H1 (cell line): Measurements from ENCODE around the gene KRTAP10-5. TPM values are rescaled to one million over a fixed set of nuclear protein-coding genes. Genes with fewer than 3 reads are reported as not detected.

ENCODE experiments used
- CTCF ChIA-PET: fragments of 300-600 bp; sonication (Branson Sonifier 250); formaldehyde crosslinking; loops from one replicate; lab custom pipeline; 2021; ENCODE audit not compliant: partially characterized antibody; lab: Charles Lee
- POLR2A ChIA-PET: fragments of 300-600 bp; sonication (Branson Sonifier 250); formaldehyde crosslinking; loops from one replicate; lab custom pipeline; 2021; ENCODE audit warnings: inconsistent platforms; ENCODE audit not compliant: partially characterized antibody; lab: Charles Lee
- DNase-seq, 2 experiments: peaks; one replicate each; pipeline versions ENCODE4 v3.0.0 to v3.0.0-alpha.2; 2010 to 2022; ENCODE audit warnings: low spot score in 2 of 2, low read depth in 1 of 2, mixed read lengths in 1 of 2
- FAIRE-seq: peaks from 2 replicates; lab custom pipeline; 2011; peaks lifted over from hg19 to GRCh38; lab: Jason Lieb, UNC
- H2AFZ ChIP-seq: 2 replicates; pipeline ENCODE4 v1.8.1; 2012; ENCODE audit warnings: low read length, inconsistent platforms
- H2AK5ac ChIP-seq: 2 replicates; pipeline ENCODE4 v1.6.1; 2013; ENCODE audit warnings: low read depth, low read length
- H2BK120ac ChIP-seq: replicated peaks from 2 replicates; pipeline ENCODE3; 2013; ENCODE audit warnings: low read depth, low read length, inconsistent platforms
- H2BK12ac ChIP-seq: 2 replicates; pipeline ENCODE4 v1.6.1; 2013; ENCODE audit warnings: low read depth, low read length
- H2BK15ac ChIP-seq: 2 replicates; pipeline ENCODE4 v1.6.1; 2013; ENCODE audit warnings: low read length
- H2BK20ac ChIP-seq: 2 replicates; pipeline ENCODE4 v1.6.1; 2013; ENCODE audit warnings: low read length
- H2BK5ac ChIP-seq: 2 replicates; pipeline ENCODE4 v1.6.1; 2013; ENCODE audit warnings: low read depth, low read length
- H3K14ac ChIP-seq: 2 replicates; pipeline ENCODE4 v1.6.1; 2013; ENCODE audit warnings: inconsistent platforms; ENCODE audit not compliant: insufficient read length
- H3K18ac ChIP-seq: 2 replicates; pipeline ENCODE4 v1.6.1; 2013; ENCODE audit warnings: low read length; ENCODE audit errors: extremely low read depth
- H3K23ac ChIP-seq: 2 replicates; pipeline ENCODE4 v1.6.1; 2013; ENCODE audit warnings: inconsistent platforms; ENCODE audit not compliant: insufficient read length
- H3K23me2 ChIP-seq: 2 replicates; pipeline ENCODE4 v1.6.1; 2013; ENCODE audit warnings: low read depth, low read length
- H3K27ac ChIP-seq: 2 replicates; pipeline ENCODE4 v1.6.1; 2011; ENCODE audit warnings: low read depth, low read length, inconsistent platforms
- H3K27me3 ChIP-seq, 4 experiments: replicated peaks in 1 of 4; 1 replicate in 1 of 4; 2 replicates in 3 of 4; pipeline versions ENCODE4 v1.6.1 to v1.8.1; 2011 to 2013; ENCODE audit warnings: low read length in 3 of 4, mild to moderate bottlenecking in 3 of 4, inconsistent platforms in 2 of 4, mixed read lengths in 2 of 4, moderate library complexity in 1 of 4; ENCODE audit not compliant: control insufficient read depth in 3 of 4, insufficient read depth in 3 of 4; ENCODE audit errors: extremely low read depth in 1 of 4
- H3K36me3 ChIP-seq, 4 experiments: 2 replicates each; pipeline versions ENCODE4 v1.6.1 to v1.8.1; 2011 to 2013; ENCODE audit warnings: mild to moderate bottlenecking in 4 of 4, low read length in 3 of 4, moderate library complexity in 2 of 4, control low read depth in 1 of 4, inconsistent platforms in 1 of 4; ENCODE audit not compliant: insufficient read depth in 4 of 4, control insufficient read depth in 2 of 4
- H3K4ac ChIP-seq: replicated peaks from 2 replicates; pipeline ENCODE3; 2013; ENCODE audit warnings: low read length, low read depth, mixed read lengths, inconsistent platforms; ENCODE audit not compliant: insufficient read length
- H3K4me1 ChIP-seq, 4 experiments: replicated peaks in 1 of 4; 1 replicate in 1 of 4; 2 replicates in 3 of 4; pipeline versions ENCODE4 v1.6.1 to v1.8.1; 2011 to 2013; ENCODE audit warnings: low read length in 3 of 4, inconsistent platforms in 2 of 4, mixed read lengths in 1 of 4; ENCODE audit not compliant: insufficient read depth in 4 of 4, control insufficient read depth in 3 of 4
- H3K4me2 ChIP-seq, 2 experiments: 2 replicates each; pipeline versions ENCODE4 v1.6.1 to v1.8.1; 2011 to 2013; ENCODE audit warnings: low read depth in 2 of 2, low read length in 2 of 2, control low read depth in 1 of 2, inconsistent platforms in 1 of 2, mild to moderate bottlenecking in 1 of 2; ENCODE audit not compliant: insufficient read depth in 1 of 2
- H3K4me3 ChIP-seq, 4 experiments: fragments of 200-600, 300-600 bp in 1 of 4; sonication (generic), shearing (Covaris generic), sonication (Bioruptor Twin) in 1 of 4; 2 replicates each; pipeline versions ENCODE4 v1.5.1 to v1.8.1; 2011 to 2016; ENCODE audit warnings: low read length in 4 of 4, low read depth in 3 of 4, control low read depth in 2 of 4, inconsistent platforms in 2 of 4, mild to moderate bottlenecking in 2 of 4, mixed read lengths in 1 of 4, moderate library complexity in 1 of 4; ENCODE audit not compliant: insufficient read depth in 2 of 4; ENCODE audit errors: extremely low read depth in 1 of 4
- H3K56ac ChIP-seq: replicated peaks from 2 replicates; pipeline ENCODE3; 2013; ENCODE audit warnings: low read depth, mild to moderate bottlenecking, mixed read lengths, low read length, inconsistent platforms; ENCODE audit not compliant: insufficient read length
- H3K79me1 ChIP-seq: 2 replicates; pipeline ENCODE4 v1.6.1; 2013; ENCODE audit warnings: low read depth, low read length, control low read depth
- H3K79me2 ChIP-seq, 2 experiments: 2 replicates each; pipeline versions ENCODE4 v1.6.1 to v1.8.1; 2012 to 2013; ENCODE audit warnings: low read length in 2 of 2, mild to moderate bottlenecking in 2 of 2, inconsistent platforms in 1 of 2; ENCODE audit not compliant: insufficient read depth in 2 of 2, control insufficient read depth in 1 of 2
- H3K9ac ChIP-seq, 4 experiments: replicated peaks in 1 of 4; 1 replicate in 1 of 4; 2 replicates in 3 of 4; pipeline versions ENCODE4 v1.6.1 to v1.8.1; 2011 to 2013; ENCODE audit warnings: low read depth in 3 of 4, low read length in 3 of 4, control low read depth in 2 of 4, mild to moderate bottlenecking in 2 of 4, moderate library complexity in 2 of 4, inconsistent platforms in 1 of 4; ENCODE audit errors: extremely low read depth in 1 of 4
- H3K9me3 ChIP-seq, 2 experiments: 2 replicates each; pipeline versions ENCODE4 v1.6.1 to v1.8.1; 2012 to 2013; ENCODE audit warnings: mild to moderate bottlenecking in 2 of 2, moderate library complexity in 2 of 2, control low read depth in 1 of 2, inconsistent platforms in 1 of 2, low read depth in 1 of 2, low read length in 1 of 2, mixed read lengths in 1 of 2; ENCODE audit not compliant: insufficient read depth in 2 of 2
- H4K20me1 ChIP-seq, 2 experiments: replicated peaks in 1 of 2; 2 replicates each; pipeline versions ENCODE3 to v1.8.1; 2011 to 2013; ENCODE audit warnings: inconsistent platforms in 2 of 2, low read length in 2 of 2, mild to moderate bottlenecking in 1 of 2; ENCODE audit not compliant: insufficient read depth in 2 of 2, control insufficient read depth in 1 of 2
- H4K5ac ChIP-seq: 2 replicates; pipeline ENCODE4 v1.6.1; 2013; ENCODE audit warnings: low read length, low read depth, mixed read lengths, inconsistent platforms; ENCODE audit not compliant: insufficient read length
- H4K8ac ChIP-seq: 2 replicates; pipeline ENCODE4 v1.8.0; 2013; ENCODE audit warnings: mild to moderate bottlenecking, moderate library complexity, low read length, inconsistent platforms; ENCODE audit not compliant: insufficient read depth; ENCODE audit errors: extremely low read depth
- H4K91ac ChIP-seq: replicated peaks from 2 replicates; pipeline ENCODE3; 2013; ENCODE audit warnings: low read length, mixed read lengths, inconsistent platforms; ENCODE audit not compliant: insufficient read length
- CBX8 ChIP-seq: fragments of 300-800, 300-1000 bp; sonication (generic); IDR thresholded peaks from 2 replicates; pipeline ENCODE4 v1.7.1; 2016; ENCODE audit warnings: low read depth, low read length, borderline replicate concordance
- GTF2F1 ChIP-seq: IDR thresholded peaks from 2 replicates; pipeline ENCODE4 v1.6.1; 2012; ENCODE audit warnings: low read depth, low read length, improper control_type of control experiment, borderline replicate concordance
- JUND ChIP-seq: IDR thresholded peaks from 2 replicates; pipeline ENCODE4 v1.6.1; 2011; ENCODE audit warnings: mild to moderate bottlenecking, improper control_type of control experiment, low read length
- NANOG ChIP-seq: IDR thresholded peaks from 2 replicates; pipeline ENCODE4 v1.6.1; 2011; ENCODE audit warnings: low read length, low read depth, mild to moderate bottlenecking, inconsistent platforms; ENCODE audit not compliant: insufficient read depth, poor library complexity, severe bottlenecking
- PHF8 ChIP-seq: fragments of 200-600 bp; sonication (generic); conservative IDR thresholded peaks from 2 replicates; pipeline ENCODE4 v1.7.1; 2012; ENCODE audit warnings: low read depth, mild to moderate bottlenecking, inconsistent platforms, low read length, moderate library complexity
- POLR2A ChIP-seq, 2 experiments: IDR thresholded peaks; 1 replicate in 1 of 2; 2 replicates in 1 of 2; pipeline ENCODE4 v1.6.1; 2011; ENCODE audit warnings: low read depth in 2 of 2, low read length in 2 of 2, mild to moderate bottlenecking in 2 of 2; ENCODE audit errors: control extremely low read depth in 1 of 2
- POU5F1 ChIP-seq: IDR thresholded peaks from 2 replicates; pipeline ENCODE4 v1.6.1; 2011; ENCODE audit warnings: low read depth, mild to moderate bottlenecking, low read length, moderate library complexity
- SUZ12 ChIP-seq: fragments of 200-600 bp; sonication (generic); IDR thresholded peaks from 2 replicates; pipeline ENCODE4 v1.6.1; 2012; ENCODE audit warnings: mild to moderate bottlenecking, inconsistent platforms, low read length, moderate library complexity, mixed read lengths
- TCF12 ChIP-seq: IDR thresholded peaks from 2 replicates; pipeline ENCODE4 v1.6.1; 2011; ENCODE audit warnings: low read depth, mild to moderate bottlenecking, low read length
- ZNF274 ChIP-seq: IDR thresholded peaks from 2 replicates; pipeline ENCODE4 v1.7.0; 2012; ENCODE audit warnings: low read length, borderline replicate concordance; ENCODE audit errors: extremely low read depth
- WGBS, 2 experiments: shearing (Covaris generic) in 1 of 2; methylation state at CpG; one replicate each; pipeline versions ENCODE4 v1.1.6 to v1.1.7; 2013 to 2015; ENCODE audit warnings: low lambda C conversion rate in 2 of 2, mixed read lengths in 2 of 2, inconsistent platforms in 1 of 2, low coverage in 1 of 2, missing lambda C conversion rate in 1 of 2; ENCODE audit not compliant: insufficient replicate concordance in 2 of 2, insufficient coverage in 1 of 2, insufficient read length in 1 of 2; ENCODE audit errors: extremely low coverage in 1 of 2, missing lambda C conversion rate in 1 of 2; 5-methylcytosine and 5-hydroxymethylcytosine counted together
- polyA plus RNA-seq, 7 experiments: library from polyadenylated mRNA; depleted of rRNA in 3 of 7; stranded (reverse) in 5 of 7; unstranded in 2 of 7; fragments of >200 nt in 5 of 7; fragments of 200-250 nt in 2 of 7; gene quantifications; 1 replicate in 5 of 7; 2 replicates in 1 of 7; 4 replicates in 1 of 7; pipeline versions ENCODE4 v1.2.1 to v1.2.3, GENCODE V29; 2011 to 2013; ENCODE audit warnings: missing spikeins in 2 of 7, mixed read lengths in 2 of 7
- total RNA-seq: library from RNA; stranded (reverse); fragmentation: NEBNext Ultra II Directional; extraction: Animal tissue kit (Norgen Biotek cat#: 25700); gene quantifications from 2 replicates; pipeline ENCODE4 v1.2.1, GENCODE V29; 2021

The KRTAP10-5 gene
- total and polyA plus RNA-seq, 2 of the 8 experiments (the other 6 are each of a cell fraction or from before 2014, with no cell fraction given): 0.09 TPM; not detected in 1

DNA sequence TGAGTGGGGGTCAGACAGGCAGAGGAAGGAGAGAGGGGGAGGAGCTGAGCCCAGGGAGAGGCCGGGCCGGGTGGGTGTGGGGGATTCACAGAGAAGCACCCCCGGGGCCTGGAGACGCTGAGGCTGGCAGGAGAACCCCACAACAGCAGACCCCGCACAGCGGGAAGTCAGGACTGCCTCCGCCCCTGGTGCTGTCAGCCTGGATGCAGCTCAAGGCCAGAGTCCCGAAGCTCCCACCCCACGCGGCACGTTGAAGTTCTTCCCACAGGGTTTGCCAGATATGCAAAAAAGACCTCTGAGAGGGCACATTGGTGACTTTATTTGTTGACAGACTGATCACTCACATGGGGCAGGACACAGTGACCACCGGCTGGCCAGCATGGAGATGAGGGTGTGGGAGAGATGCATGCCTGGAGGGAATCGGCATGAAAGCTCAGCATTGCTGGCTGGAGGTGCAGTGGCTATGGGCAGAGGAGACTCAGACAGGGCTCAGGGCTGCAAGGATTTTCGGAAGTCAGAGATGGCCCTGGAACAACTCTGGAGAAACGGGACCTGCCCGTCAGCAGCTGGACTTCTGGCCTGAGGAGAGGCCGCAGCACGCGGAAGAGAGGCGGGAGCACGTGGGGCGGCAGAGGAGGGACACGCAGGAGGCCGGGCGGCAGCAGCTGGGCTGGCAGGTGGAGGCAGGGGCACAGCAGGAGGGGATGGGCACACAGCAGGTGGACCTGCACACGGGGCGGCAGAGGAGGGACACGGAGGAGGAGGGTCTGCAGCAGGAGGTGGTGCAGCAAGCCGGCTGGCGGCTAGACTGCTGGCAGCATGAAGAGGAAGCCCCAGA is 22.7 kb downstream of the KRTAP10-5 start:
- H3K9ac ChIP-seq: no peak overlapping the region
- 0 out of 2 replicates have a peak overlapping the region, but pooled peaks have one; percentile 16 for H2BK5ac ChIP-seq
- POLR2A ChIA-PET: interaction anchor here (0.7 to 1.2 kb wide), 3 partner anchors 8 to 61 kb away, joined by 3 to 4 read pairs (median 4); no protein-coding TSS in a partner anchor
- peaks cover 2 to 6% (median 4%) of the 10 kb centered on the region in 4 experiments; a peak in 4 of 7 replicates for H3K4me1 ChIP-seq
- H3K79me2 ChIP-seq: no peaks in the 10 kb centered on the region
- no peaks in the 10 kb centered on the region for H4K20me1 ChIP-seq
- no peak overlapping the region for H3K56ac ChIP-seq
- 0 out of 2 replicates have a peak overlapping the region, but pooled peaks have one; percentile 18 for H4K8ac ChIP-seq
- no peak overlapping the region for H3K4me3 ChIP-seq
- no peak overlapping the region for H2BK15ac ChIP-seq
- no peak overlapping the region for H4K91ac ChIP-seq
- H2AK5ac ChIP-seq: no peak overlapping the region
- no peak overlapping the region for H3K4me2 ChIP-seq
- CTCF ChIA-PET: interaction anchor here (0.6 to 2.0 kb wide), 7 partner anchors 11 to 696 kb away, joined by 3 to 6 read pairs (median 4); no protein-coding TSS in a partner anchor
- H3K9me3 ChIP-seq: no peaks in the 10 kb centered on the region
- no peak overlapping the region for H2AFZ ChIP-seq
- no peak for FAIRE-seq
- no peak overlapping the region for H2BK20ac ChIP-seq
- no peak overlapping the region; the same call in 1 of the 2 replicates for H3K18ac ChIP-seq
- no peak overlapping the region for H3K14ac ChIP-seq
- H3K23ac ChIP-seq: no peak overlapping the region
- H3K4ac ChIP-seq: no peak overlapping the region
- no peak overlapping the region for H3K27ac ChIP-seq
- no peak for TF ChIP-seq SUZ12
- TF ChIP-seq CBX8: no peak
- no peak for TF ChIP-seq POU5F1
- no peak for TF ChIP-seq GTF2F1
- no peak for TF ChIP-seq JUND
- no peak for TF ChIP-seq PHF8
- TF ChIP-seq ZNF274: no peak
- no peak for TF ChIP-seq TCF12
- TF ChIP-seq POLR2A (IDR thresholded peaks at IDR 0.05; ENCODE audit: control extremely low read depth in 1 of 2, low read depth in 2 of 2, low read length in 2 of 2): no peak
- TF ChIP-seq NANOG: no peak
- TF ChIP-seq, all 59 proteins: peak for 0
- 89% methylated on average over 27 of the region's 30 CpGs; no CpG with 5 or more reads in 1 of the 2 experiments for WGBS, 2 experiments
- Histone ChIP-seq H3K23me2 (no peaks in the 10 kb centered on the region), H2BK12ac (peak overlapping the region; percentile 50; the same call in 1 of the 2 replicates), H3K36me3 (no peaks in the 10 kb centered on the region), H2BK120ac (no peak overlapping the region), H4K5ac (no peak overlapping the region), H3K79me1 (no peaks in the 10 kb centered on the region; the same call in 1 of the 2 replicates), H3K27me3 (no peaks in the 10 kb centered on the region)
- peak in 1 of 2 experiments; percentile 46 for DNase-seq
